ENCODE results near the gene HOXA10.

HOXA10 gene

GRCh38 chr7:27138472-27138871 lies 35.6 kb downstream of the HOXA10 start:
- TF ChIP-seq, protein P1, sequence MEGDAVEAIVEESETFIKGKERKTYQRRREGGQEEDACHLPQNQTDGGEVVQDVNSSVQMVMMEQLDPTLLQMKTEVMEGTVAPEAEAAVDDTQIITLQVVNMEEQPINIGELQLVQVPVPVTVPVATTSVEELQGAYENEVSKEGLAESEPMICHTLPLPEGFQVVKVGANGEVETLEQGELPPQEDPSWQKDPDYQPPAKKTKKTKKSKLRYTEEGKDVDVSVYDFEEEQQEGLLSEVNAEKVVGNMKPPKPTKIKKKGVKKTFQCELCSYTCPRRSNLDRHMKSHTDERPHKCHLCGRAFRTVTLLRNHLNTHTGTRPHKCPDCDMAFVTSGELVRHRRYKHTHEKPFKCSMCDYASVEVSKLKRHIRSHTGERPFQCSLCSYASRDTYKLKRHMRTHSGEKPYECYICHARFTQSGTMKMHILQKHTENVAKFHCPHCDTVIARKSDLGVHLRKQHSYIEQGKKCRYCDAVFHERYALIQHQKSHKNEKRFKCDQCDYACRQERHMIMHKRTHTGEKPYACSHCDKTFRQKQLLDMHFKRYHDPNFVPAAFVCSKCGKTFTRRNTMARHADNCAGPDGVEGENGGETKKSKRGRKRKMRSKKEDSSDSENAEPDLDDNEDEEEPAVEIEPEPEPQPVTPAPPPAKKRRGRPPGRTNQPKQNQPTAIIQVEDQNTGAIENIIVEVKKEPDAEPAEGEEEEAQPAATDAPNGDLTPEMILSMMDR (IDR thresholded peaks at IDR 0.05), result no peak
- H3K27me3 Mint-ChIP-seq (ENCODE audit: low read depth, poor library complexity), result peaks cover 11% of the 10 kb centered on the region
- H3K4me3 Mint-ChIP-seq, result peak overlapping the region; percentile 97
- H3K9me3 Mint-ChIP-seq, result no peaks in the 10 kb centered on the region
- DNase-seq, result no peak
- peaks cover 74% of the 10 kb centered on the region for H3K36me3 Mint-ChIP-seq (ENCODE audit: low read depth)
- H3K4me1 Mint-ChIP-seq, result peaks cover 74% of the 10 kb centered on the region
- H3K27ac Mint-ChIP-seq, result peak overlapping the region; percentile 76

- H3K4me3 Mint-ChIP-seq, result peak overlapping the region; percentile 97
- H3K9me3 Mint-ChIP-seq, result no peaks in the 10 kb centered on the region
- peaks cover 80% of the 10 kb centered on the region for H3K4me1 Mint-ChIP-seq
- no peak for DNase-seq
- TF ChIP-seq, protein P1 (IDR thresholded peaks at IDR 0.05), result no peak
- H3K27ac Mint-ChIP-seq, result peak overlapping the region; percentile 76
- H3K27me3 Mint-ChIP-seq (ENCODE audit: low read depth, poor library complexity), result peaks cover 10% of the 10 kb centered on the region
- H3K36me3 Mint-ChIP-seq (ENCODE audit: low read depth), result peaks cover 68% of the 10 kb centered on the region
These were observed 36.3 kb downstream of the HOXA10 start for GRCh38 chr7:27137640-27138315.

DNA sequence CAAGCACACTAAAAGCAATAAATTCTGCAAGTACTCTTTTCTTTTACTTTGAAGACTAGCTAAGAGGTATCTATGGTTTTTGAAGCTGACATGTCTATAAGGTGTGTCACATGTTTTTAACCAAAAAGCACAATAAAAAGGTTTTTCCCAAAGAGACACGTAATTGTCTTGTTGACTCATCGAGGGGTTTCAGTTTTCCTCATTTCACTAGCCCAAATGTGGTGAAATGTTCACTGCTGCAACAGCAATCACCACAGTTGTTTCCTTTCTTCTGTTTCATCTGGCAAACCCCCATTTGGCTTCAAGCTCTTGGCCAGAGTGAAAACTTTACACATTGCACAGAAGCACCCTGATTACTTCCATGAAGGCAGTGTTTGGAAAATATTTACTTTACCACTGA lies 39.7 kb downstream of the HOXA10 start:
- no peak for DNase-seq
- peak overlapping the region; percentile 97 for H3K27ac Mint-ChIP-seq

GRCh38 chr7:27133409-27134231 lies 40.5 kb downstream of the HOXA10 start:
- Mint-ChIP-seq H3K27me3 (ENCODE audit: low read depth, poor library complexity) (no peaks in the 10 kb centered on the region), H3K4me1 (peaks cover 86% of the 10 kb centered on the region), H3K9me3 (no peaks in the 10 kb centered on the region), H3K4me3 (peak overlapping the region; percentile 97), H3K27ac (peak overlapping the region; percentile 97), H3K36me3 (ENCODE audit: low read depth) (peaks cover 39% of the 10 kb centered on the region)
- DNase-seq, result no peak
- TF ChIP-seq, protein P1 (IDR thresholded peaks at IDR 0.05), result no peak

More for the DNA sequence above, 39.7 kb downstream of the HOXA10 start:
- Mint-ChIP-seq H3K4me3 (peak overlapping the region; percentile 97), H3K4me1 (peaks cover 83% of the 10 kb centered on the region), H3K27me3 (ENCODE audit: low read depth, poor library complexity) (peaks cover 4% of the 10 kb centered on the region), H3K9me3 (no peaks in the 10 kb centered on the region), H3K36me3 (ENCODE audit: low read depth) (peaks cover 37% of the 10 kb centered on the region)
- TF ChIP-seq, protein P1 (IDR thresholded peaks at IDR 0.05), result no peak

DNA sequence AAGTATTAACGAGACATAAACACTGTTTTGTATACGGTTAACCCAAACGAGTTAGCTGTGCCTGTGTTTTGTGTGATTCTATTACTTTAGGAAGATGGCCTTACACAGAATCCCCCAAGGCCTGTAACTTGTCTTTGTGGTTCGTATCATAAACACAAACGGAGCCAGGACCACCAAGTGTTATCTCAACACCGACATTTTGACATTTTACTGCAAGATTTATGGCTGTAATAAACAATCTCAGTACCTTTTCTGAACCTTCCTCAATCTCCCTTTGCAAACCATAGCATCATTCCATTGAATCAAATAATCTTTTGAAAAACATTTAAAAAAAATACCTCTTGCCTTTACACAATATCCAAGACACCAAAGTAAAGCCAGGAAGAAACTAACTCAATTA lies 41.1 kb downstream of the HOXA10 start:
- H3K27me3 Mint-ChIP-seq (ENCODE audit: low read depth, poor library complexity), result no peaks in the 10 kb centered on the region
- peaks cover 86% of the 10 kb centered on the region for H3K4me1 Mint-ChIP-seq
- H3K27ac Mint-ChIP-seq, result peak overlapping the region; percentile 97

More for the DNA sequence above, 41.1 kb downstream of the HOXA10 start:
- TF ChIP-seq, protein P1 (IDR thresholded peaks at IDR 0.05), result no peak
- DNase-seq, result no peak
- peak overlapping the region; percentile 97 for H3K4me3 Mint-ChIP-seq
- no peaks in the 10 kb centered on the region for H3K9me3 Mint-ChIP-seq
- peaks cover 41% of the 10 kb centered on the region for H3K36me3 Mint-ChIP-seq (ENCODE audit: low read depth)

Measured in nephron progenitor cell (in vitro differentiated cells).